WTC11 (cell line): ENCODE data around the gene BIRC5. TPM values are rescaled to one million over a fixed set of nuclear protein-coding genes. Genes with fewer than 3 reads are reported as not detected.

ENCODE experiments used
- ATAC-seq: fragments of 200-7000 bp; cut with Tn5 transposase; 2 replicates; pipeline ENCODE4 v1.10.0; 2021; ENCODE audit warnings: mild to moderate bottlenecking, moderate library complexity
- CTCF ChIA-PET: fragments of 300-600 bp; sonication (Branson Sonifier 250); formaldehyde crosslinking; loops from one replicate; lab custom pipeline; 2021; ENCODE audit warnings: antibody characterized with exemption; lab: Charles Lee
- POLR2A ChIA-PET: fragments of 350-600 bp; sonication (Branson Sonifier 250); formaldehyde crosslinking; loops from one replicate; lab custom pipeline; 2021; ENCODE audit warnings: antibody characterized with exemption; lab: Charles Lee
- DNase-seq: peaks from one replicate; pipeline ENCODE4 v3.0.0; 2021; ENCODE audit warnings: low spot score
- H3K27ac Mint-ChIP-seq: 2 replicates; pipeline ENCODE4 v1.8.0; 2021; ENCODE audit warnings: mixed read lengths
- H3K27me3 Mint-ChIP-seq: 2 replicates; pipeline ENCODE4 v1.8.0; 2021; ENCODE audit warnings: low read depth, mild to moderate bottlenecking, moderate library complexity, mixed read lengths
- H3K36me3 Mint-ChIP-seq: 2 replicates; pipeline ENCODE4 v1.8.0; 2021; ENCODE audit warnings: mixed read lengths
- H3K4me1 Mint-ChIP-seq: 2 replicates; pipeline ENCODE4 v1.8.0; 2022; ENCODE audit warnings: mixed read lengths
- H3K4me3 Mint-ChIP-seq: 2 replicates; pipeline ENCODE4 v1.8.0; 2021; ENCODE audit warnings: mild to moderate bottlenecking, moderate library complexity, mixed read lengths
- H3K9me3 Mint-ChIP-seq: 2 replicates; pipeline ENCODE4 v1.8.0; 2021; ENCODE audit warnings: mixed read lengths
- E2F5 ChIP-seq: sonication (generic); formaldehyde crosslinking; IDR thresholded peaks from 2 replicates; pipeline ENCODE4 v1.8.1; 2022; ENCODE audit warnings: mild to moderate bottlenecking, moderate library complexity, missing genetic modification reagents
- ELF4 ChIP-seq: sonication (generic); formaldehyde crosslinking; IDR thresholded peaks from 2 replicates; pipeline ENCODE4 v1.8.1; 2022; ENCODE audit warnings: low read depth, mild to moderate bottlenecking, moderate library complexity, missing genetic modification reagents
- ESRRA ChIP-seq: sonication (generic); formaldehyde crosslinking; IDR thresholded peaks from 2 replicates; pipeline ENCODE4 v1.8.1; 2022; ENCODE audit warnings: mild to moderate bottlenecking, missing genetic modification reagents, borderline replicate concordance
- GTF2I ChIP-seq: fragments of 250-450 bp; sonication (Bioruptor Pico); conservative IDR thresholded peaks from 2 replicates; pipeline ENCODE4 v1.4.0; 2021; ENCODE audit warnings: mild to moderate bottlenecking
- MLX ChIP-seq: sonication (generic); formaldehyde crosslinking; IDR thresholded peaks from 2 replicates; pipeline ENCODE4 v1.8.1; 2023; ENCODE audit warnings: mild to moderate bottlenecking, missing genetic modification reagents, moderate library complexity
- NFATC4 ChIP-seq: fragments of 250-450 bp; sonication (Bioruptor Pico); IDR thresholded peaks from 2 replicates; pipeline ENCODE4 v1.9.0; 2021; ENCODE audit warnings: mild to moderate bottlenecking
- PRDM15 ChIP-seq: sonication (generic); formaldehyde crosslinking; IDR thresholded peaks from 2 replicates; pipeline ENCODE4 v1.8.0; 2022; ENCODE audit warnings: missing genetic modification reagents
- PREB ChIP-seq: sonication (generic); formaldehyde crosslinking; IDR thresholded peaks from 2 replicates; pipeline ENCODE4 v1.8.1; 2022; ENCODE audit warnings: mild to moderate bottlenecking, missing genetic modification reagents, moderate library complexity, borderline replicate concordance
- RELA ChIP-seq: sonication (generic); formaldehyde crosslinking; IDR thresholded peaks from 2 replicates; pipeline ENCODE4 v1.8.1; 2022; ENCODE audit warnings: missing genetic modification reagents, mild to moderate bottlenecking, borderline replicate concordance
- SP1 ChIP-seq: sonication (generic); formaldehyde crosslinking; conservative IDR thresholded peaks from 2 replicates; pipeline ENCODE4 v1.8.1; 2022; ENCODE audit warnings: missing genetic modification reagents
- TCF7 ChIP-seq: sonication (generic); formaldehyde crosslinking; IDR thresholded peaks from 2 replicates; pipeline ENCODE4 v1.8.0; 2022; ENCODE audit warnings: mild to moderate bottlenecking, low read depth, missing genetic modification reagents, moderate library complexity
- TEAD1 ChIP-seq: sonication (generic); formaldehyde crosslinking; IDR thresholded peaks from 2 replicates; pipeline ENCODE4 v1.8.0; 2022; ENCODE audit warnings: mild to moderate bottlenecking, missing genetic modification reagents
- TEAD4 ChIP-seq: sonication (generic); formaldehyde crosslinking; IDR thresholded peaks from 2 replicates; pipeline ENCODE4 v1.8.0; 2022; ENCODE audit warnings: mild to moderate bottlenecking, missing genetic modification reagents
- USF1 ChIP-seq: sonication (generic); formaldehyde crosslinking; IDR thresholded peaks from 2 replicates; pipeline ENCODE4 v1.8.0; 2022; ENCODE audit warnings: mild to moderate bottlenecking, missing genetic modification reagents
- ZNF121 ChIP-seq: sonication (generic); formaldehyde crosslinking; IDR thresholded peaks from 2 replicates; pipeline ENCODE4 v1.8.0; 2023; ENCODE audit warnings: missing genetic modification reagents
- ZNF317 ChIP-seq: sonication (generic); formaldehyde crosslinking; IDR thresholded peaks from 2 replicates; pipeline ENCODE4 v1.8.1; 2023; ENCODE audit warnings: low read depth, mild to moderate bottlenecking, moderate library complexity, missing genetic modification reagents, borderline replicate concordance
- total RNA-seq: library from RNA; stranded (reverse); gene quantifications from 3 replicates; pipeline ENCODE4 v1.2.3, GENCODE V29; 2021
- TF ChIP-seq, protein P1 (sequence below): fragments of 250-450 bp; sonication (Bioruptor Pico); conservative IDR thresholded peaks from 2 replicates; pipeline ENCODE4 v1.9.0; 2021; ENCODE audit warnings: mild to moderate bottlenecking
- TF ChIP-seq, protein P2 (sequence below): sonication (generic); formaldehyde crosslinking; IDR thresholded peaks from 2 replicates; pipeline ENCODE4 v1.8.1; 2023; ENCODE audit warnings: mild to moderate bottlenecking, missing genetic modification reagents
- TF ChIP-seq, protein P3 (sequence below): sonication (generic); formaldehyde crosslinking; IDR thresholded peaks from 2 replicates; pipeline ENCODE4 v1.8.0; 2022; ENCODE audit warnings: mild to moderate bottlenecking, missing genetic modification reagents

BIRC5 gene
- total RNA-seq, 1 experiment from 2014 or later: 115 TPM

DNA sequence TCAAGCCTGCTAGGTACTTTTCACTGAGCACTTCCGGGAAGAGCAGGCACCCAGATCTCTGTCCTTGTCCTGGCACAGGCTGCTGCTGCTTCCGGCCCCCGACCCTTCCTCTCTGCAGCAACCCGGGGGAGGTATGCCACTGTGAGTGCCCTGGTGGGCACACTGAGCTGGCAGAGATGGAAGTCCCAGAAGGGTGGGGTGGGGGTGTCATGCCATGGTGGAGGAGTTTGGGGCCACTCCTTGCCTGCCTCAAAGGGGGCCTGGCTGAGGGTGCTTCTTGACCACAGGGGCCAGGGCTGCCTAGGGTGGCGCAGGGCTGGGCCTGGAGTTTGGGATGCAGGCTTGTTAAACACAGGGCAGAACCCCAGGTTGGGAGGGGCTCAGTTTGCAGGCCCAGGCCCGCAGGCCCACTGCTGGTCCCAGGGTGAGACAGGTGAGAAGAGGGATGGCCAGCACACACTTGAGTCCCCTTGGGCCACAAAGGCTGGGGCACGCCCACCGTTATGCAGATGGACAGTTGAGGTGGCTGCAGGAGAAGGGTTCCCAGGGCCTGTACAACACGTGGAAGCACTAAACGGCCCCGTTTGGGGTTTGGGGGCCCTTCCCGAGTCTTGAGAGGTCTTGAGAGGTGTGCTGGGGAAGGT is 26.1 kb downstream of the BIRC5 start:
- ChIA-PET POLR2A (no interaction called here), CTCF (interaction anchor here (1.0 kb wide), 2 partner anchors 11 to 155 kb away, joined by 3 read pairs; no protein-coding TSS in a partner anchor)
- Mint-ChIP-seq H3K36me3 (no peaks in the 10 kb centered on the region), H3K9me3 (peaks cover 5% of the 10 kb centered on the region), H3K27ac (no peak overlapping the region), H3K27me3 (no peaks in the 10 kb centered on the region), H3K4me1 (peaks cover 4% of the 10 kb centered on the region; the same call in 1 of the 2 replicates), H3K4me3 (no peak overlapping the region)
- DNase-seq (no peak), ATAC-seq (no peak)
- TF ChIP-seq GTF2I (CRISPR knock-in tag): no peak
- no peak for TF ChIP-seq PRDM15
- no peak for TF ChIP-seq ZNF317
- no peak for TF ChIP-seq E2F5 (CRISPR knock-in tag)

GRCh38 chr17:78240839-78241238 is 26.8 kb downstream of the BIRC5 start:
- Mint-ChIP-seq H3K9me3 (peaks cover 9% of the 10 kb centered on the region), H3K27me3 (no peaks in the 10 kb centered on the region), H3K27ac (no peak overlapping the region), H3K36me3 (peaks cover 3% of the 10 kb centered on the region; the same call in 1 of the 2 replicates), H3K4me3 (no peak overlapping the region), H3K4me1 (peaks cover 4% of the 10 kb centered on the region; the same call in 1 of the 2 replicates)
- no peak for ATAC-seq
- TF ChIP-seq TEAD1 (CRISPR knock-in tag) (no peak), ESRRA (CRISPR knock-in tag) (no peak), GTF2I (CRISPR knock-in tag) (no peak), USF1 (CRISPR knock-in tag) (no peak), ELF4 (CRISPR knock-in tag) (no peak), SP1 (CRISPR knock-in tag) (no peak), PREB (CRISPR knock-in tag) (no peak), TCF7 (CRISPR knock-in tag) (no peak), ZNF121 (CRISPR knock-in tag) (no peak), NFATC4 (CRISPR knock-in tag) (no peak), MLX (CRISPR knock-in tag) (no peak), TEAD4 (CRISPR knock-in tag) (no peak), RELA (no peak)
- TF ChIP-seq, protein P1, sequence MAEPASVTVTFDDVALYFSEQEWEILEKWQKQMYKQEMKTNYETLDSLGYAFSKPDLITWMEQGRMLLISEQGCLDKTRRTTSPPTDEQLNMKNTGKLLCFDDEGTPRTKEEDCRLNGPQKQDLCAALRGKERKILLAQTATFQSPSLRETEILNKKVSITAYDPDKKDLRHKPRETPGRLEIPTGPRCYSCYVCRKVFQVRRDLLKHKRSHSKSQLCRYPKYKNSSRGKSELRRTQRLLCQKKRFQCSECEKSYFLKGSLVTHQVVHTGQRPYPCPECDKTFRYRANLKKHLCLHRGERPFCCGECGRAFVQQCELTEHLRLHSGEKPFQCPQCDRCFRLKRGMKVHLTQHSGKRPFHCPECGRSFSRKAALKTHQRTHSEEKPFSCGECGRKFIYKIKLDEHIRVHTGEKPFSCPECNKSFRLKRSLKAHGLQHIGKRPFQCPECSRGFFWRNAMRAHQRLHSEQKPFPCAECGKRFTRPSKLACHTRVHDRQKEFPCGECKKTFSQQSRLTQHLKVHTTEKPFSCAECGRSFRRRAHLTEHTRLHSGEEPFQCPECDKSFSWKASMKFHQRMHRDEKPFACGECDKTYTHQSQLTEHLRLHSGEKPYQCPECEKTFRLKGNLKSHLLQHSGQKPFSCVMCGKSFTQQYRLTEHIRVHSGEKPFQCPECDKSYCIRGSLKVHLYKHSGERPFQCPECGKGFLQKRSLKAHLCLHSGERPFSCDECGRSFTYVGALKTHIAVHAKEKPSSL (CRISPR knock-in tag): no peak
- TF ChIP-seq, protein P2, sequence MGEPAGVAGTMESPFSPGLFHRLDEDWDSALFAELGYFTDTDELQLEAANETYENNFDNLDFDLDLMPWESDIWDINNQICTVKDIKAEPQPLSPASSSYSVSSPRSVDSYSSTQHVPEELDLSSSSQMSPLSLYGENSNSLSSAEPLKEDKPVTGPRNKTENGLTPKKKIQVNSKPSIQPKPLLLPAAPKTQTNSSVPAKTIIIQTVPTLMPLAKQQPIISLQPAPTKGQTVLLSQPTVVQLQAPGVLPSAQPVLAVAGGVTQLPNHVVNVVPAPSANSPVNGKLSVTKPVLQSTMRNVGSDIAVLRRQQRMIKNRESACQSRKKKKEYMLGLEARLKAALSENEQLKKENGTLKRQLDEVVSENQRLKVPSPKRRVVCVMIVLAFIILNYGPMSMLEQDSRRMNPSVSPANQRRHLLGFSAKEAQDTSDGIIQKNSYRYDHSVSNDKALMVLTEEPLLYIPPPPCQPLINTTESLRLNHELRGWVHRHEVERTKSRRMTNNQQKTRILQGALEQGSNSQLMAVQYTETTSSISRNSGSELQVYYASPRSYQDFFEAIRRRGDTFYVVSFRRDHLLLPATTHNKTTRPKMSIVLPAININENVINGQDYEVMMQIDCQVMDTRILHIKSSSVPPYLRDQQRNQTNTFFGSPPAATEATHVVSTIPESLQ (CRISPR knock-in tag): no peak
- TF ChIP-seq, protein P3, sequence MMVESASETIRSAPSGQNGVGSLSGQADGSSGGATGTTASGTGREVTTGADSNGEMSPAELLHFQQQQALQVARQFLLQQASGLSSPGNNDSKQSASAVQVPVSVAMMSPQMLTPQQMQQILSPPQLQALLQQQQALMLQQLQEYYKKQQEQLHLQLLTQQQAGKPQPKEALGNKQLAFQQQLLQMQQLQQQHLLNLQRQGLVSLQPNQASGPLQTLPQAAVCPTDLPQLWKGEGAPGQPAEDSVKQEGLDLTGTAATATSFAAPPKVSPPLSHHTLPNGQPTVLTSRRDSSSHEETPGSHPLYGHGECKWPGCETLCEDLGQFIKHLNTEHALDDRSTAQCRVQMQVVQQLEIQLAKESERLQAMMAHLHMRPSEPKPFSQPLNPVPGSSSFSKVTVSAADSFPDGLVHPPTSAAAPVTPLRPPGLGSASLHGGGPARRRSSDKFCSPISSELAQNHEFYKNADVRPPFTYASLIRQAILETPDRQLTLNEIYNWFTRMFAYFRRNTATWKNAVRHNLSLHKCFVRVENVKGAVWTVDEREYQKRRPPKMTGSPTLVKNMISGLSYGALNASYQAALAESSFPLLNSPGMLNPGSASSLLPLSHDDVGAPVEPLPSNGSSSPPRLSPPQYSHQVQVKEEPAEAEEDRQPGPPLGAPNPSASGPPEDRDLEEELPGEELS (CRISPR knock-in tag): no peak
- no peak for DNase-seq
- ChIA-PET POLR2A (no interaction called here), CTCF (interaction anchor here (1.0 kb wide), 2 partner anchors 10 to 156 kb away, joined by 3 read pairs; no protein-coding TSS in a partner anchor)
